Naive B cell (primary cell): ENCODE data around the gene FARP1. TPM values are rescaled to one million over a fixed set of nuclear protein-coding genes. Genes with fewer than 3 reads are reported as not detected.

Experiments used
- ATAC-seq, 2 donors: fragments of 150-1000 bp; cut with Tn5 transposase; 2 replicates each; pipeline ENCODE4 v1.10.0; 2021; ENCODE audit warnings: low read depth in 2 of 2, mild to moderate bottlenecking in 2 of 2, moderate library complexity in 2 of 2
- DNase-seq: peaks from one replicate; pipeline ENCODE4 v3.0.0; 2022
- H3K27ac Mint-ChIP-seq, 6 donors: one replicate each; pipeline ENCODE4 v1.8.0; 2020 to 2022; ENCODE audit warnings: mild to moderate bottlenecking in 6 of 6, mixed read lengths in 6 of 6, moderate library complexity in 5 of 6, inconsistent platforms in 2 of 6
- H3K27me3 Mint-ChIP-seq, 3 donors: one replicate each; pipeline ENCODE4 v1.8.0; 2021 to 2022; ENCODE audit warnings: mixed read lengths in 3 of 3, mild to moderate bottlenecking in 1 of 3
- H3K36me3 Mint-ChIP-seq, 2 donors: one replicate each; pipeline ENCODE4 v1.8.0; 2020 to 2022; ENCODE audit warnings: mixed read lengths in 2 of 2, inconsistent platforms in 1 of 2, mild to moderate bottlenecking in 1 of 2
- H3K4me1 Mint-ChIP-seq, 3 donors: one replicate each; pipeline ENCODE4 v1.8.0; 2020 to 2022; ENCODE audit warnings: mixed read lengths in 3 of 3, inconsistent platforms in 1 of 3, mild to moderate bottlenecking in 1 of 3, moderate library complexity in 1 of 3
- H3K4me3 Mint-ChIP-seq, 8 donors: one replicate each; pipeline ENCODE4 v1.8.0; 2020 to 2022; ENCODE audit warnings: mild to moderate bottlenecking in 8 of 8, mixed read lengths in 8 of 8, moderate library complexity in 8 of 8, inconsistent platforms in 2 of 8
- H3K9me3 Mint-ChIP-seq, 7 donors: one replicate each; pipeline ENCODE4 v1.8.0; 2020 to 2022; ENCODE audit warnings: mixed read lengths in 7 of 7, mild to moderate bottlenecking in 5 of 7, inconsistent platforms in 2 of 7, moderate library complexity in 1 of 7
- polyA plus RNA-seq, 6 donors: library from polyadenylated mRNA; unstranded; fragments of 300-500 nt; fragmentation: Illumina TruSeq; gene quantifications; one replicate each; pipeline ENCODE4 v1.2.3, GENCODE V29; 2021; ENCODE audit warnings: low read depth in 6 of 6

FARP1 gene
- polyA plus RNA-seq, 6 donors from 2014 or later, result 0.44 to 1.2 (median 0.86) TPM; not detected in 1

DNA sequence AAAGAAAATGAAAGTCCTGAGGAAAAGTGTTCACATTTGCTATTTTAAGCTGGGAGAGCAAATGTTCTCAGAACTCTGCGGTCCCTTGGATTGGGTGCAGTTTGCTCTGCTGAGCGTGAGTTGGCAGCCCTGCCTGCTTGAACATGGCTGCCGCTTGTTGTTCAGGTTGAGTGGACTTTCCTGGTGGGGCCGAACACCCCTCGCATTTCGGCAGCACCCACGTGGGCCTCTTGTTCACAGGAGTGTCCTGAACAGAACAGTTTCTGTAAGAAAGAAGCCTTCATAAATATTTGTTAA is 45.0 kb downstream of the FARP1 start:
- DNase-seq (no peak), ATAC-seq (no peak)
- Mint-ChIP-seq H3K36me3 (no peaks in the 10 kb centered on the region), H3K27ac (no peak overlapping the region), H3K4me3 (no peak overlapping the region), H3K4me1 (no peaks in the 10 kb centered on the region), H3K9me3 (peaks cover 0 to 4% (median 0%) of the 10 kb centered on the region in 7 donors), H3K27me3 (peaks cover 0 to 8% (median 6%) of the 10 kb centered on the region in 3 donors)

DNA sequence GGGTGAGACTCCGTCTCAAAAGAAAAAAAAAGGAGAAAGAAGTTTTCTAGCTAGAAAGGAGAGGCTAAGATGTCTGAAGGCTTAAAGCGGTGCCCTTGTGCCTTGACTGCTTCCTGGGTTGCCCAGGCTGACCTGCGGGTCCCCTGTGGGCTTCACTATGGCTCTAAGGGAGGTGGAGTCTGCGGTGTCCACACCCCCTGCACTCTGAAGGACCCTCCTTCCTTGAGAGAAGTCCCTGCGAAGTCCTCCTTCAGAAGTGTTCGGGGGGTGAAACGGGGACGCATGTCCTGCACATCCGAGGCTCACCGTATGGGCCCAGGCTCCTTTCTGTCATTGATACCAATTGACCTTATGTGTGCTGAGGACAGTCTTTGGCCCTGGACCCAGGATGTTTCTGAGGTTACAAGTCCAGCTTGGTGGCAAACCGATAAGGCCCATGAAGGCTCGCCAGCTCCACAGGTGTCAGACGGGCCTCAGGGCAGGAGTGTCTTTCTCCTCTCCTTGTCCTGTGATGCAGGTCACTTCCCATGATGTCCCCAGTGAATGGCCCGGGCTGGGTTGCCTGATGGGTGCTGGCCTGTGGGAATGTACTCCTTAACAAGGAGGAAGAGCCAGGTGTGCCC is 45.8 kb downstream of the FARP1 start:
- Mint-ChIP-seq H3K27ac (no peak overlapping the region), H3K4me3 (no peak overlapping the region), H3K4me1 (no peaks in the 10 kb centered on the region), H3K36me3 (no peaks in the 10 kb centered on the region), H3K27me3 (peaks cover 0 to 8% (median 6%) of the 10 kb centered on the region in 3 donors), H3K9me3 (peaks cover 0 to 4% (median 0%) of the 10 kb centered on the region in 7 donors)
- ATAC-seq, result no peak
- DNase-seq, result no peak

DNA sequence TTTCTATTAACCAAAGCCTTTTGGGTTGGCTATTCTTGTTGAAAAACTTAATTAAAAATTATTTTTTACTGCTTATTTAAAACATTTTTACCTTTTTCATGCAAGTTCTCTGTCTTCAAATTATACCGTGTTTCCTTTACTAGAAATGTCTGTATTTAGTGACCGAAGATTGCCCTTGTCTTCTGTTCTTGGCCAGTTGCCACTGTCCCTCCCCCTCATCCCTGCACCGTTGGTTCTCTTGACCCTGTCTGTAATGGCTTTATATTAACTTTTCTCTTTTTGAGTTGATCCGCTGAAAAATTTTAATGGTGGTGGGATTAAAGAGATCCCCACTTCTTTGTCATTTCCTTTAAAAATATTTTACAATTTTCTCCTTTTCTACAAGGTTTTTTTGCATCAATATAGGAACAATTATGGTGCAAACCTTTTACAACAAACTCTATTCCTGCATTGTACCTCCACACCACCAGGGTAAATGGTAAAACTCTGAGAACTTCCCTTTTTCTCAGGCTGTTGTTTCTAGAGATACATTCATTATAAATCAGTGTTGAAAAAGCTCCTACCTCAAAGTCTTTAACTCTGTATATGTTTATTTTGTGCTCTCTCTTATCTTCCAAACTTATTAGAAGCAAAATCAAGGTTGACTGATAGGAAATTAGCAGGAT is 47.1 kb downstream of the FARP1 start:
- H3K9me3 Mint-ChIP-seq, result peaks cover 0 to 4% (median 0%) of the 10 kb centered on the region in 7 donors
- no peaks in the 10 kb centered on the region for H3K36me3 Mint-ChIP-seq
- ATAC-seq (no peak), DNase-seq (no peak)
- H3K4me3 Mint-ChIP-seq, result no peak overlapping the region
- H3K27me3 Mint-ChIP-seq, result peaks cover 0 to 8% (median 6%) of the 10 kb centered on the region in 3 donors
- peak overlapping the region in 1 of 6 donors; percentile 70 for H3K27ac Mint-ChIP-seq
- H3K4me1 Mint-ChIP-seq, result no peaks in the 10 kb centered on the region

DNA sequence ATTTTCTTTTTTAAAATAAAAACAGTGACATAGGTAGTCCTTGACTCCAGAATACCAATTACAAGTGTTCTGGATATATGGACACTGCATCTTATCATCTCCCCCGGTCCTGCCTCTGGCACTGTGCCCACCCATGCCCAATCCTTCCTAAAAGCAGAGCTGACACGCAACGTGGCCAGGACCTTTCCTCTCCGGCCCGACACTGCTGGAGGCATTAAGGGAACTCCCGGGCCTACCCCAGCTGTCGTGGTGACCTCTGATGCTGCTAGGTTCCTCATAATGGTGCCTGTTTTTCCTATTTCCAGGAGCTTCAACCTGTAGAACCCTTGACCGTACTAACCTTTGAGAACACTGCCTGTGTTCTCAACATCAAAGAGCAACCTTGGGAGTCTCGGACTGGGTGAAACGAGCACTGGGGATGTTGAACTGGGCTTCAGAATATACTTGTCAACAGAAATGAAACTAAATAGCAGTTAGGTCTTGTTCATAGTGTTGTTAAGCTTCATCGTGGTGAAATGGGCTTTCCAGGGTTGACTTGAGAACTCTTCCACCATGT is 48.1 kb downstream of the FARP1 start:
- H3K4me3 Mint-ChIP-seq, result no peak overlapping the region
- ATAC-seq (no peak), DNase-seq (no peak)
- peaks cover 0 to 4% (median 0%) of the 10 kb centered on the region in 7 donors for H3K9me3 Mint-ChIP-seq
- H3K27ac Mint-ChIP-seq, result no peak overlapping the region
- H3K4me1 Mint-ChIP-seq, result no peaks in the 10 kb centered on the region
- peaks cover 0 to 7% (median 6%) of the 10 kb centered on the region in 3 donors for H3K27me3 Mint-ChIP-seq
- H3K36me3 Mint-ChIP-seq, result no peaks in the 10 kb centered on the region

DNA sequence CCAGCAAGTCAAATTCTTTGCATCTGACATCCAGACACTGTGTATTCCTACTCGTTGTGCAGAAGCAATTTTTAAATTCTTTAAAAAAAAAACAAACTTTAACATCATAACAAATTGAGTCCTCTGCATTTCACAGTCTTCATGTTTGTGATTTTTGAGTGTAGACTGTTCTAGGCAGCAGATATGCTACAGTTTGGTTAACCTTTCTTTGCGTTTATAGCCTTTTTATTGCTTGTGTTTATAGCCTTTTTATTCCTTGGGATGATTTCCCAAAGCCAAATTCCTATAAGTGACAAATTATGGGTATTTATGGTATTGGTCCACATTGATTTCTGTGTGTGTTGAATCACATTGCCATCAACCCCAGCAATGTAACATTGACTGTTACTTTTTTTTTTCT is 49.1 kb downstream of the FARP1 start:
- Mint-ChIP-seq H3K27me3 (peaks cover 0 to 6% (median 0%) of the 10 kb centered on the region in 3 donors), H3K9me3 (no peaks in the 10 kb centered on the region), H3K4me3 (no peak overlapping the region), H3K4me1 (no peaks in the 10 kb centered on the region), H3K27ac (no peak overlapping the region), H3K36me3 (no peaks in the 10 kb centered on the region)
- ATAC-seq (no peak), DNase-seq (no peak)

DNA sequence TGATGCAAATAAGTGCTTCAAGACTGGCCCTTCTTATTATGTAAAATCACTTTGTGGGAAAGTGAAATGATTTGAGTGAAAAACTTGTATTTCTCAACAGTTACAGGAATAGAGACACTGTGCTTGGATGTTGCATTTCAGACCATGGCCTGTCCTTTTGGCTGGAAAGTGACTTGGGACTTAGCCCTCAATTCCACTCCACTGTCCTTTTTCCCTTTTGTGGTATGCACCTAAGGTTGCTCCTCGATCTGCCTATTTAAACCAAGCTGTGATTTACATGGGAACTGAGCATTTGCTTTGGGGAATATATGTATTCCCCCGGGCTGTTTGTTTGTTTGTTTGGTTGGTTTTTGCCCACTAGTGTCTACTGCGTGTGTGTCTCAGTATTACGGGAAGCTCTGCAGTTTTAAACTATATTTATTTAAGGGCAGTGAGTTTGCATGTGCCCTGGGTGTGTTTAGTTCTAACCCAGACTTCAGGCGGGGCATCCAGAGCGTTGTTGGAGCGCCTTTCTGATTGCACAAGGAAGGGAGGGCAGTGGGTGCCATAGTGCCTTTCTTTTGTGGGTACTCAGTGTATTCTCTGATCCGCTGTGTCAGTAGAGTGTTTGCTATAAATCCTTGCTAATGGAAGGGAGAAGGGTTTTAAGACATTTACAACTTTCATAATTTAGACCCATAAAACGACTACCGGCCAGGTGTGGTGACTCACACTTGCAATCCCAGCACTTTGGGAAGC is 52.3 kb downstream of the FARP1 start:
- Mint-ChIP-seq H3K4me3 (no peak overlapping the region), H3K27me3 (peaks cover 0 to 9% (median 6%) of the 10 kb centered on the region in 3 donors), H3K36me3 (no peaks in the 10 kb centered on the region), H3K9me3 (peaks cover 0 to 3% (median 0%) of the 10 kb centered on the region in 7 donors), H3K4me1 (no peaks in the 10 kb centered on the region), H3K27ac (no peak overlapping the region)
- DNase-seq (no peak), ATAC-seq (no peak)

DNA sequence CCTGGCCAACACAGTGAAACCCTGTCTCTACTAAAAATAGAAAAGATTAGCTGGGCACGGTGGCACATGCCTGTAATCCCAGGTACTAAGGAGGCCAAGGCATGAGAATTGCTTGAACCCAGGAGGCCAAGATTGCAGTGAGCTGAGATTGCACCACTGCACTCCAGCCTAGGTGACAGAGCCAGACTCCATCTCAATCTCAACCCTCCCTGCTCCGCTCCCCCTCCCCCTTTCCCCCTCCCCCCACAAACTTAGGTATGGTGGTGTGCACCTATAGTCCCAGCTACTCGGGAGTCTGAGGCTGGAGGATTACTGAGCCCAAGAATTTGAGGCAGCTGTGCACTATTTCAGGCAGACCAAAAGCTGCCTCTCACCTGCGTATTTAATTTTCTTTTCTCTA is 55.8 kb downstream of the FARP1 start:
- no peak for ATAC-seq
- peaks cover 0 to 17% (median 6%) of the 10 kb centered on the region in 3 donors for H3K27me3 Mint-ChIP-seq
- peaks cover 0 to 3% (median 0%) of the 10 kb centered on the region in 7 donors for H3K9me3 Mint-ChIP-seq
- DNase-seq, result no peak
- H3K36me3 Mint-ChIP-seq, result no peaks in the 10 kb centered on the region
- no peak overlapping the region for H3K4me3 Mint-ChIP-seq
- no peaks in the 10 kb centered on the region for H3K4me1 Mint-ChIP-seq
- no peak overlapping the region for H3K27ac Mint-ChIP-seq

DNA sequence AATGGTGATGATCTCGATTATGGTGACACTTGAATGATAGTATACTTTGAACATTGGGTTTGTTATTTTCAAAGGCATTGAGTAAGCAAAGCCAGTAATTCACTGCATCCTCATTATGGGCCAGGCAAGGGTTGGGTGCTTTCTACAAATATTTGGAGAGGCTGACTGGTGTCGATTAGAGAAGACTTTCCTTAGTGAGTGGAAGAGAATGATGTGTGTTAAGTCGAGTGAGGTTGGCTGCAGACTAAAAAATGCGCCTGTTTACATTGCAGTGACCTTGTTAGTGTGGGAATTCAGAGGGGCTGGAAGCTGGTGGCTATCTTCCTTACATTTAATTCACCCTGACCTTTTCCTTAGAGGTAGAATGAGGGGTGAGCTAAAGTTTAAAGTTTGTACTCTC is 56.6 kb downstream of the FARP1 start:
- peaks cover 0 to 17% (median 6%) of the 10 kb centered on the region in 3 donors for H3K27me3 Mint-ChIP-seq
- no peak for ATAC-seq

DNA sequence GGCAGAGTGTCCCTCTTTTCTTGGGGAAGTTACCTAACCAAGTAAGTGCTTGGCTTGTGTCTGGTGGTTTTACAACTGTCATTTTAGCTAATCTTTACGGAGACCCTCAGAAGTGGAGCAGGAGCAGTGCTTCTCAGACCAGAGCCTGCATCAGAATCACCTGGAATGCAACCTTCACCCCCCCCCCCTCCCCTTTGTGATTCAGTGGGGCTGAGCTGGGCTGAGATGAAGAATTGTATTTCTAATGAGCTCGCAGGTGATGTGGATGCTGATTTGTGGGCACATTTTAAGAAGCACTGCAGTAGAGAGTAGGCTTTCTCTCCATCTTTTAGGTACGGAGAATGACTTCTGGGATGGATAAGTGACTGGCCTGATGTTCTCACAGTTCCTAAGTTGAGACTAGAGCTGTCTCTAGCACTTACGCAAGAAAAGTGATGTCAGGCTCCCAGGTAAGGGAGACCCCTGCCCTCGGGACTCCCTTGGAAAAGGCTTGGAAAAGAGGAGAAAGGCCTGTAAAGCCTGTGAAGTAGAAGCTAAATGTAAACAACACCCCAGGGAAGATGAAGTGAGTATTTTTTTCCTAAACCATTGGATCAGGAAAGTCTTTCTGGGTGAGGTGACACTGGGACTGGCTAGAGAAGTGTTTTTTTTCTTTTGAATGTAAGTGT is 57.5 kb downstream of the FARP1 start:
- H3K4me3 Mint-ChIP-seq, result no peak overlapping the region
- peak overlapping the region in 1 of 6 donors; percentile 1 for H3K27ac Mint-ChIP-seq
- H3K27me3 Mint-ChIP-seq, result peaks cover 0 to 17% (median 6%) of the 10 kb centered on the region in 3 donors
- no peak for DNase-seq
- no peaks in the 10 kb centered on the region for H3K36me3 Mint-ChIP-seq
- ATAC-seq, result no peak
- H3K4me1 Mint-ChIP-seq, result no peaks in the 10 kb centered on the region
- H3K9me3 Mint-ChIP-seq, result peaks cover 0 to 14% (median 3%) of the 10 kb centered on the region in 7 donors

More for the DNA sequence above, 56.6 kb downstream of the FARP1 start:
- no peak for DNase-seq
- H3K4me1 Mint-ChIP-seq, result no peaks in the 10 kb centered on the region
- H3K36me3 Mint-ChIP-seq, result no peaks in the 10 kb centered on the region
- peaks cover 0 to 6% (median 2%) of the 10 kb centered on the region in 7 donors for H3K9me3 Mint-ChIP-seq
- no peak overlapping the region for H3K4me3 Mint-ChIP-seq
- H3K27ac Mint-ChIP-seq, result no peak overlapping the region

DNA sequence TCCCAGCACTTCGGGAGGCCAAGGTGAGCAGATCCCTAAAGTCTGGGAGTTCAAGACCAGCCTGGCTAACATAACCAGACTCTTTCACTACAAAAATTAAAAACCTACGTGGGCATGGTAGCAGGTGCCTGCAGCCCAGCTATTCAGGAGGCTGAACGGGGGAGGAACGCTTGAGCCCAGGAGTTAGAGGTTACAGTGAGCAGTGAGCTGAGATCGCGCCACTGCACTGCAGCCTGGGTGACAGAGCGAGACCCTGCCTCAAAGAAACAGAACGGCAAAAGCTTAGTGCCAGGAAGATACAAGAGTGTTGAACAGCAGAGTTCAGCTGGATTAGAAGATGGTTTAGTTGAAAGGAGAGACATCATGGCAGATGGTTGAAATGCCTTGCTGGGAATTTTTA is 58.3 kb downstream of the FARP1 start:
- Mint-ChIP-seq H3K4me1 (no peaks in the 10 kb centered on the region), H3K27ac (no peak overlapping the region), H3K4me3 (no peak overlapping the region), H3K27me3 (peaks cover 0 to 17% (median 7%) of the 10 kb centered on the region in 3 donors), H3K36me3 (no peaks in the 10 kb centered on the region), H3K9me3 (peaks cover 0 to 23% (median 6%) of the 10 kb centered on the region in 7 donors)
- ATAC-seq (no peak), DNase-seq (no peak)

DNA sequence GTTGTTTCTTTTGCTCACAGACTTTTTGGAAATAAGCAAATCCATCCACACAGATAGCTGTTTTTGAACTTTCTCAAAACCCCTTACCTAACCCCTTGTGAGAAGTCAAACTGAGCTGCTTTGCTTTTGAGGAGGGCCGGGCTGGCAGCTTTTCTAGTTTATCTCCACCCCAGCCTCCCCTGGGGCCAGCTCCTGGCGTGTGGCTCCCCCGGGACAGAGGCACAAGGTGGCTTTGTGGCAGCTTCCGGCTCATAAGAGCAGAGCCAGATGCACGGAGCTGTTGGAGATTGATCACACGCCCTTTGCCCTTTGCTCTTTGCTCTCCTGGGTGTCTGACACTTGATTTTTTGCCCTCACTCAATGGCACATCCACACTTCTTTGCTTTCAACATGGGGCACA is 59.1 kb downstream of the FARP1 start:
- Mint-ChIP-seq H3K36me3 (no peaks in the 10 kb centered on the region), H3K27ac (peak overlapping the region in 1 of 6 donors; percentile 88), H3K4me3 (no peak overlapping the region), H3K27me3 (peaks cover 0 to 17% (median 11%) of the 10 kb centered on the region in 3 donors), H3K9me3 (peaks cover 0 to 31% (median 9%) of the 10 kb centered on the region in 7 donors), H3K4me1 (no peaks in the 10 kb centered on the region)
- no peak for ATAC-seq
- no peak for DNase-seq

DNA sequence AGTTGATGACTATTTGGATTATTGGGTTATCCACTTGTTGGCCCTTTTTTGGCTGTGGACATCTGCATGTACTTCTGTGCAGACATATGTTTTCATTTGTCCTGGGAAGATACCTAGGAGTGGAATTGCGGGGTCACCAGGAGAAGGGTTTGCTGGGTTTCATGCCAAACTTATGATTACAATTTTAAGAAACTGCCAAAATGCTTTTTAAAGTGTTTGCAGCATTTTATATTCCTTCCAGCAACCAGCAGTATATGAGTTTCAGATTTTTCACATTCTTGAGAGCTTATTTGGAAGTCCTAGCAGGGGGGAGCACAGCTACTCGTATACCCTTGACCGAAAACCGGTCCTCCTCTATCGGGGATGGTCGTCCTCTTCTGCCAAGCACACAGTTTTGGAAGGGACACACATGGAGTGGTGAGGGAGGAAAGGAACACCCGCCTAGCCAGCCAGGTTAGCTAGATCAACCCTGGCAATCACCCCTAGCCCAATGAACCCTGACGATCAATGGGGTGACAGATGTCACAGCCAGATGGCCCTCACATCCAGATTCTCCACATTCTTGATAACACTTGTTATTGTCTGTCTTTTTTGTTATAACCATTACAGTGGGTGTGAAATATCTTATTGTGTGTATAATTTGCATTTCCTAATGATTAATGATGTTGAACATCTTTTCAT is 60.9 kb downstream of the FARP1 start:
- DNase-seq (no peak), ATAC-seq (no peak)
- Mint-ChIP-seq H3K36me3 (no peaks in the 10 kb centered on the region), H3K27me3 (peaks cover 7 to 17% (median 14%) of the 10 kb centered on the region in 3 donors), H3K9me3 (peaks cover 0 to 35% (median 13%) of the 10 kb centered on the region in 7 donors), H3K27ac (no peak overlapping the region), H3K4me3 (no peak overlapping the region), H3K4me1 (no peaks in the 10 kb centered on the region)

DNA sequence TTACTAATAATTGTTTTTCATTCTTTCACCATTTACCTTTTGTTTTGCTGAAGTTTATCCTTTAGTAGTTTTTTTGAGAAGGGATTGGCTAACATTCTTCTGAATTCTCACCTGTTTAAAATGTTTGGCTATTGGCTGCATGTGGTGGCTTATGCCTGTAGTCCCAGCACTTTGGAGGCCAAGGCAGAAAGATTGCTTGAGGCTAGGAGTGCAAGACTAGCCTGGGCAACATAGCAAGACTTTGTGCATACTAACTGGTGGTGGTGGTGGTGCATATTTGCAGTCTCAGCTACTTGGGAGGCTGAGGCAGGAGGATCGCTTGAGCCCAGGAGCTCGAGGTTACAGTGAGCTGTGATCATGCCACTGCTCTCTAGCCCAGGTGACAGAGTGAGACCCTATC is 61.7 kb downstream of the FARP1 start:
- Mint-ChIP-seq H3K27me3 (peaks cover 7 to 10% (median 8%) of the 10 kb centered on the region in 3 donors), H3K36me3 (no peaks in the 10 kb centered on the region)

More for the DNA sequence above, 61.7 kb downstream of the FARP1 start:
- no peak overlapping the region for H3K4me3 Mint-ChIP-seq
- peaks cover 0 to 37% (median 10%) of the 10 kb centered on the region in 7 donors for H3K9me3 Mint-ChIP-seq
- DNase-seq (no peak), ATAC-seq (no peak)
- peak overlapping the region in 1 of 6 donors; percentile 26 for H3K27ac Mint-ChIP-seq
- no peaks in the 10 kb centered on the region for H3K4me1 Mint-ChIP-seq
